ENCODE measurements around the gene CYGB. TPM values are rescaled to one million over a fixed set of nuclear protein-coding genes. Genes with fewer than 3 reads are reported as not detected.

CYGB gene
- total and polyA plus RNA-seq, 10 of the 15 experiments (the other 5 are each of a cell fraction or from before 2014, with no cell fraction given), result 0.34 TPM; not detected in 9

GRCh38 chr17:76543826-76544545 lies 6.5 kb upstream of the CYGB start:
- intact Hi-C loops (cut with micrococcal nuclease; ENCODE audit: unreplicated experiment), result no loop called here
- no peaks in the 10 kb centered on the region for H3K9me3 ChIP-seq (replicated peaks; ENCODE audit: control insufficient read depth, insufficient read depth, low read length)
- no peaks in the 10 kb centered on the region; a peak in 1 of 4 replicates for H3K36me3 ChIP-seq (ENCODE audit: control insufficient read depth in 2 of 2, insufficient read depth in 2 of 2, low read length in 1 of 2)
- no peak overlapping the region for H3K4me3 ChIP-seq
- no peak for TF ChIP-seq BRCA1 (IDR thresholded peaks at IDR 0.05; ENCODE audit: low read depth, low read length)
- no peak for TF ChIP-seq RUNX3 (IDR thresholded peaks at IDR 0.05; ENCODE audit: low read length)
- no peak for TF ChIP-seq PRDM15 (CRISPR knock-in tag; IDR thresholded peaks at IDR 0.05)
- no peak for TF ChIP-seq IKZF2 (IDR thresholded peaks at IDR 0.05)
- no peak for TF ChIP-seq STAT3 (IDR thresholded peaks at IDR 0.05; ENCODE audit: low read depth, low read length)
- TF ChIP-seq IRF4 (IDR thresholded peaks at IDR 0.05; ENCODE audit: low read depth, low read length), result no peak
- TF ChIP-seq REST (IDR thresholded peaks at IDR 0.05; ENCODE audit: low read depth, low read length), result no peak
- TF ChIP-seq GATAD2B (conservative IDR thresholded peaks at IDR 0.05; ENCODE audit: low read depth), result no peak
- TF ChIP-seq NBN (IDR thresholded peaks at IDR 0.05), result no peak
- TF ChIP-seq STAT1 (conservative IDR thresholded peaks at IDR 0.05), result no peak
- no peak overlapping the region for H2AFZ ChIP-seq (ENCODE audit: control insufficient read depth, low read depth, low read length)
- BruUV-seq (replicated peaks), result no TSS peak
- peaks cover 0 to 5% of the 10 kb centered on the region in 2 experiments; a peak in 3 of 4 replicates for H3K27me3 ChIP-seq (replicated peaks in 1 of 2; ENCODE audit: control insufficient read depth in 2 of 2, insufficient read depth in 2 of 2, low read length in 1 of 2)
- 45% methylated on average over 22 of the region's 22 CpGs for WGBS (ENCODE audit: insufficient coverage, insufficient replicate concordance, low lambda C conversion rate, missing lambda C conversion rate)
- no peak overlapping the region for H3K4me2 ChIP-seq (ENCODE audit: control insufficient read depth, insufficient read depth)
- ChIA-PET POLR2A (no interaction called here), CTCF (interaction anchor here (1.2 to 4.7 kb wide), 5 partner anchors 8 to 20 kb away, joined by 3 to 35 read pairs (median 6); no protein-coding TSS in a partner anchor), RAD21 (ENCODE audit: unreplicated experiment) (interaction anchor here (1.0 to 2.0 kb wide), 2 partner anchors 16 to 35 kb away, joined by 3 to 6 read pairs; no protein-coding TSS in a partner anchor), SMC1A (ENCODE audit: uncharacterized antibody, unreplicated experiment) (interaction anchor here (0.6 to 3.7 kb wide), 2 partner anchors 16 to 503 kb away, joined by 3 to 16 read pairs; no protein-coding TSS in a partner anchor)
- H3K79me2 ChIP-seq (ENCODE audit: control insufficient read depth, insufficient read depth, low read length), result no peaks in the 10 kb centered on the region
- in situ Hi-C loops (cut with MboI), result no loop called here
- ATAC-seq (no peak), FAIRE-seq (no peak), DNase-seq (ENCODE audit: low read depth, low spot score) (no peak)
- no peak overlapping the region for H3K9ac ChIP-seq (ENCODE audit: control insufficient read depth, insufficient read depth, low read length)
- no peaks in the 10 kb centered on the region for H4K20me1 ChIP-seq (ENCODE audit: control insufficient read depth, insufficient read depth)
- no peak overlapping the region for H3K27ac ChIP-seq (ENCODE audit: control insufficient read depth, insufficient read depth)
- H3K4me1 ChIP-seq (ENCODE audit: control insufficient read depth, insufficient read depth, low read length), result no peaks in the 10 kb centered on the region; the same call in 1 of the 2 replicates
